SJSA1 (cell line): Measurements from ENCODE around the gene ABHD15. TPM values are rescaled to one million over a fixed set of nuclear protein-coding genes. Genes with fewer than 3 reads are reported as not detected.

Experiments
- DNase-seq, 2 experiments: peaks; one replicate each; pipeline ENCODE4 v3.0.0-alpha.2; 2015 to 2020; ENCODE audit warnings: low spot score in 2 of 2, low read depth in 1 of 2
- H3K27ac ChIP-seq: fragments of 250-450 bp; sonication (Bioruptor Pico); 2 replicates; pipeline ENCODE4 v1.5.1; 2020; ENCODE audit warnings: mild to moderate bottlenecking, moderate library complexity
- H3K27me3 ChIP-seq: fragments of 250-450 bp; sonication (Bioruptor Pico); replicated peaks from 2 replicates; pipeline ENCODE4 v1.5.1; 2020; ENCODE audit warnings: mild to moderate bottlenecking, moderate library complexity
- H3K36me3 ChIP-seq: fragments of 250-450 bp; sonication (Bioruptor Pico); 2 replicates; pipeline ENCODE4 v1.5.1; 2020; ENCODE audit warnings: mild to moderate bottlenecking
- H3K4me1 ChIP-seq: fragments of 250-450 bp; sonication (Bioruptor Pico); replicated peaks from 2 replicates; pipeline ENCODE4 v1.6.1; 2021; ENCODE audit warnings: mild to moderate bottlenecking
- H3K4me3 ChIP-seq: fragments of 250-450 bp; sonication (Bioruptor Pico); 2 replicates; pipeline ENCODE4 v1.5.1; 2020; ENCODE audit warnings: mild to moderate bottlenecking
- H3K9me3 ChIP-seq: fragments of 250-450 bp; sonication (Bioruptor Pico); replicated peaks from 2 replicates; pipeline ENCODE4 v1.5.1; 2020; ENCODE audit warnings: mild to moderate bottlenecking
- total RNA-seq: library from RNA; depleted of rRNA; stranded (reverse); fragments of >200 nt; shearing (Covaris generic); gene quantifications from 2 replicates; pipeline ENCODE4 v1.2.3, GENCODE V29; 2014; rRNA removed

The ABHD15 gene, protein sequence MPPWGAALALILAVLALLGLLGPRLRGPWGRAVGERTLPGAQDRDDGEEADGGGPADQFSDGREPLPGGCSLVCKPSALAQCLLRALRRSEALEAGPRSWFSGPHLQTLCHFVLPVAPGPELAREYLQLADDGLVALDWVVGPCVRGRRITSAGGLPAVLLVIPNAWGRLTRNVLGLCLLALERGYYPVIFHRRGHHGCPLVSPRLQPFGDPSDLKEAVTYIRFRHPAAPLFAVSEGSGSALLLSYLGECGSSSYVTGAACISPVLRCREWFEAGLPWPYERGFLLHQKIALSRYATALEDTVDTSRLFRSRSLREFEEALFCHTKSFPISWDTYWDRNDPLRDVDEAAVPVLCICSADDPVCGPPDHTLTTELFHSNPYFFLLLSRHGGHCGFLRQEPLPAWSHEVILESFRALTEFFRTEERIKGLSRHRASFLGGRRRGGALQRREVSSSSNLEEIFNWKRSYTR
- total RNA-seq: 5.7 and 6.8 TPM in 2 replicates

DNA sequence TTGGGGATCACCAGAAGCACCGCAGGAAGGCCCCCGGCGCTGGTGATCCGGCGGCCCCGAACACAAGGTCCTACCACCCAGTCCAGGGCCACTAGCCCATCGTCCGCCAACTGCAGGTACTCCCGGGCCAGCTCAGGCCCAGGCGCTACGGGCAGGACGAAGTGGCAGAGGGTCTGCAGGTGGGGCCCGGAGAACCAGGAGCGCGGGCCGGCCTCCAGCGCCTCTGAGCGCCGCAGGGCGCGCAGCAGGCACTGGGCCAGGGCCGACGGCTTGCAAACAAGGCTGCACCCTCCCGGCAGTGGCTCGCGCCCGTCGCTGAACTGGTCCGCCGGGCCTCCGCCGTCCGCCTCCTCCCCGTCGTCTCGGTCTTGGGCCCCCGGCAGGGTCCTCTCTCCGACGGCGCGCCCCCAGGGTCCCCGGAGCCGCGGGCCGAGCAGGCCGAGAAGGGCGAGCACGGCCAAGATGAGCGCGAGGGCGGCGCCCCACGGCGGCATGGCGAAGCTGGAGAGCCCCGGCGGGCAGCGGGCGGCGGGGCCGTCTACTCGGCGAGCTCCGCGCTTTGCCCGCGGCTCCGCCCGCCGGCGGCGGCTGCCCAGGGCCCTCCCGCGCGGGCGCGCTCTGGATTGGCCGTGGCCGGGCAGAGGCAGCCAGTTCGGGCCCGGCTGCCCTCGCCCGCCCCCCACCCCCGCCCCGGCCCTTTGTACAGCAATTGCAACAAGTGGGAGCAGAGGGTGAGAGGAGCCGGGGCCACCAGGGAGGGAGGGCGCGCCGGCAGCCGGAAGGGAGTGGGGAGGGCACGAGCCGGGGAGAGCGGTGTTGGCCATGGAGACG is at the start of gene ABHD15:
Gene ABHD15 (minus strand): TSS at position 565 of the 831 bp plus-strand sequence. CDS start 71 bp downstream, at position 494.
- H3K27me3 ChIP-seq: no peaks in the 10 kb centered on the region
- peak; percentile 60 to 67 for DNase-seq
- H3K4me1 ChIP-seq: peaks cover 29% of the 10 kb centered on the region
- 0 out of 2 replicates have a peak within 1 kb of the TSS, but pooled peaks have one; percentile 3 for H3K27ac ChIP-seq
- no peaks in the 10 kb centered on the region for H3K9me3 ChIP-seq
- peaks cover 16% of the 10 kb centered on the region for H3K36me3 ChIP-seq
- H3K4me3 ChIP-seq: peak within 1 kb of the TSS; percentile 84

GRCh38 chr17:29615492-29616299 is 48.9 kb upstream of the ABHD15 start:
- H3K9me3 ChIP-seq: no peaks in the 10 kb centered on the region
- H3K36me3 ChIP-seq: no peaks in the 10 kb centered on the region; the same call in 1 of the 2 replicates
- 0 out of 2 replicates have a peak, but pooled peaks cover 2% of the 10 kb centered on the region for H3K27me3 ChIP-seq
- peaks cover 31% of the 10 kb centered on the region for H3K4me1 ChIP-seq
- H3K4me3 ChIP-seq: no peak overlapping the region
- no peak overlapping the region for H3K27ac ChIP-seq
- peak in 1 of 2 experiments; percentile 59 for DNase-seq

GRCh38 chr17:29615048-29615385 is 48.2 kb upstream of the ABHD15 start:
- Histone ChIP-seq H3K4me3 (no peak overlapping the region), H3K4me1 (peaks cover 26% of the 10 kb centered on the region), H3K27me3 (0 out of 2 replicates have a peak, but pooled peaks cover 2% of the 10 kb centered on the region), H3K9me3 (no peaks in the 10 kb centered on the region), H3K27ac (no peak overlapping the region), H3K36me3 (no peaks in the 10 kb centered on the region; the same call in 1 of the 2 replicates)
- no peak for DNase-seq

DNA sequence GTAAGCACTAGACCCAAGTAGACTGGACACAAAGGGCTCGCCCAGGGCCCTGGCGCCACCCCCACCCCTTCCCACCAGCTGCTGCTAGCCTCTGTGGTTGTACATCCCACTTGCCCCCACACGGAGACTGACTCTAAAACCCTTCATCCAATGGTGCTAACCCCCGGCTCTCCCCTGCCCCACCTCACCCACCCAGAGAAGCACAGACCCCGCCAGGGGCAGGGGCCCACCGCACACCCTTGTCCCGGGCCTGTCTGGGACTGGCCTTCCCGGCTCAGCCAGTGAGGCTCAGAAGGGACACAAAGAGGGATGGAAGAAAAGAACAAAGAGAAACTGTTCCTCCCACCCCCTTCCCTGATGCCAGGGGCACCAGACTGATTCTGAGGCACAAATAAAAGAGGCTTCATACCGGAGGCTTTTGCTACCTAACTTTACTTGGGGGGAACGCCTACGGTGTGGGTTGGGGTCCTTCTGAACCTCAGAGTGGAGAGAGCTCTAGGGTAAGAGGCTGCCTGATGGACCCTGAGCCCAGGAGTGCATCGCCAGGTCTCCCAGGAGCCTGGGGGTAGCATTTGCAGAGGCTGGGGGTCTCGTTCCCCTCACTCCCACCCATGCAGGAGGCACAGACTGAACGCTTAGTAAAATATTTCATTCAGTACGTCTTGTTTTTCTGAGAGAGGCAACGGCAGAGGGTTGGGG is 47.7 kb upstream of the ABHD15 start:
- Histone ChIP-seq H3K27ac (no peak overlapping the region), H3K27me3 (0 out of 2 replicates have a peak, but pooled peaks cover 2% of the 10 kb centered on the region), H3K4me3 (no peak overlapping the region), H3K9me3 (no peaks in the 10 kb centered on the region), H3K36me3 (no peaks in the 10 kb centered on the region; the same call in 1 of the 2 replicates), H3K4me1 (peaks cover 23% of the 10 kb centered on the region)
- DNase-seq: no peak

GRCh38 chr17:29613856-29614255 is 47.0 kb upstream of the ABHD15 start:
- no peaks in the 10 kb centered on the region; the same call in 1 of the 2 replicates for H3K36me3 ChIP-seq
- 0 out of 2 replicates have a peak, but pooled peaks cover 2% of the 10 kb centered on the region for H3K27me3 ChIP-seq
- H3K4me3 ChIP-seq: no peak overlapping the region
- no peaks in the 10 kb centered on the region for H3K9me3 ChIP-seq
- no peak for DNase-seq
- peaks cover 23% of the 10 kb centered on the region for H3K4me1 ChIP-seq
- no peak overlapping the region for H3K27ac ChIP-seq

DNA sequence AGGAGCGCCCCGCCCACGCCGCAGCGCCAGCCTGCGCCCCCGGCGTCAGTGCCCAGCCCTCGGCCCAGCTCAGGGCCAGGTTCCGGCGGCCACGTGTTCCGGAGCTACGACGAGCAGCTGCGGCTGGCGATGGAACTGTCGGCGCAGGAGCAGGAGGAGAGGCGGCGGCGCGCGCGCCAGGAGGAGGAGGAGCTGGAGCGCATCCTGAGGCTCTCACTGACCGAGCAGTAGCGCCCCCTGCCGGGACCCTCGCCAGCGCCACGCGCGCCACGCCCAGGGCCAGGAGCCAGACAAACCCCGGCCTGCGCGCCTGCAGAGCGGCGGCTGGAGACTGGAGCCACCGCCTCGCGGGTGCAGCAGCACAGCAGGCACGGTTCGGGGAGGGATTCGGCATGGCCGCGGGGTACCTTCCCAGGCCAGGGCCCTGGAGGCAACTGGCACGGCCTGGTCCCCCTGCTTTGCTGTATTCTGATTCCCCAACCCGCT is 46.6 kb upstream of the ABHD15 start:
- Histone ChIP-seq H3K36me3 (no peaks in the 10 kb centered on the region; the same call in 1 of the 2 replicates), H3K9me3 (no peaks in the 10 kb centered on the region), H3K4me1 (peaks cover 23% of the 10 kb centered on the region), H3K27ac (no peak overlapping the region), H3K4me3 (no peak overlapping the region), H3K27me3 (0 out of 2 replicates have a peak, but pooled peaks cover 2% of the 10 kb centered on the region)
- DNase-seq: no peak

DNA sequence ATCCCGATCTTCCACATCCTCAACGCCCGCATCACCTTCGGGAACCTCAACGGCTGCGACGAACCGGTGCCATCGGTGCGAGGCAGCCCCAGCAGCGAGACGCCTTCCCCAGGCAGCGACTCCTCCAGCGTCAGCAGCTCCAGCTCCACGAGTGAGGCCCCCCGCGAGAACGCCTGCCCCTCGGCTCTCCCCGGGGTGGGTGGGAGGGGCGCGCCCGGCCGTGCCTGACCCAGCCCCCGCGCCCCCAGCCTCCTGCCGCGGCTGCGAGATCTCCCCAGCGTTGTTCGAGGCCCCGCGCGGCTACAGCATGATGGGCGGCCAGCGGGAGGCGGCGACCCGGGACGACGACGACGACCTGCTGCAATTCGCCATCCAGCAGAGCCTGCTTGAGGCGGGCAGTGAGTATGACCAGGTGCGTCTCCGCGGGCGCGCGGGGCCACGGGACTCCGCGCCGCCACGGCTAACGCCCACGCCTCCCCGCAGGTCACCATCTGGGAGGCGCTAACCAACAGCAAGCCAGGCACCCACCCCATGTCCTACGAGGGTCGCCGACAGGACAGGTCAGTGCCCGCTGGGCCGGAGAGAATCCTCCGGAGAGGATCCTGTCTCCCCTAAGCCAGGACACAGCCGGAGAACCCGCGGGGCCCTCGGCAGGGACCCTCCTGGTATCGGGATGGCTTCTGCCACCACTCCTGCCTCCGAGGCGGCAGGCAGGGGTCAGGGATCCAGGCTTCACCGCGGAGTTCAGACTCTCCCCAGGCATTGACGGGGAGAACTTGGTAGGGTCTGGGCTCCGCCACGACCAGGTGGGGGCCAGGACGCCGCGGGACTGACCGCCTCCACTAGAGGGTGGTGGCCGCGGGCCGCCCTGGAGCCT is 45.8 kb upstream of the ABHD15 start:
- Histone ChIP-seq H3K27ac (no peak overlapping the region), H3K9me3 (no peaks in the 10 kb centered on the region), H3K36me3 (no peaks in the 10 kb centered on the region), H3K4me3 (no peak overlapping the region), H3K4me1 (peaks cover 16% of the 10 kb centered on the region), H3K27me3 (0 out of 2 replicates have a peak, but pooled peaks cover 2% of the 10 kb centered on the region)
- no peak for DNase-seq

- no peak overlapping the region for H3K27ac ChIP-seq
- H3K4me3 ChIP-seq: no peak overlapping the region
- H3K4me1 ChIP-seq: peaks cover 11% of the 10 kb centered on the region
- H3K27me3 ChIP-seq: no peaks in the 10 kb centered on the region
- no peaks in the 10 kb centered on the region for H3K36me3 ChIP-seq
- no peaks in the 10 kb centered on the region for H3K9me3 ChIP-seq
- DNase-seq: no peak
Measured at GRCh38 chr17:29612094-29612403, 45.2 kb upstream of the ABHD15 start.

GRCh38 chr17:29611351-29612093 is 44.7 kb upstream of the ABHD15 start:
- DNase-seq: no peak
- H3K36me3 ChIP-seq: no peaks in the 10 kb centered on the region
- H3K27me3 ChIP-seq: no peaks in the 10 kb centered on the region

DNA sequence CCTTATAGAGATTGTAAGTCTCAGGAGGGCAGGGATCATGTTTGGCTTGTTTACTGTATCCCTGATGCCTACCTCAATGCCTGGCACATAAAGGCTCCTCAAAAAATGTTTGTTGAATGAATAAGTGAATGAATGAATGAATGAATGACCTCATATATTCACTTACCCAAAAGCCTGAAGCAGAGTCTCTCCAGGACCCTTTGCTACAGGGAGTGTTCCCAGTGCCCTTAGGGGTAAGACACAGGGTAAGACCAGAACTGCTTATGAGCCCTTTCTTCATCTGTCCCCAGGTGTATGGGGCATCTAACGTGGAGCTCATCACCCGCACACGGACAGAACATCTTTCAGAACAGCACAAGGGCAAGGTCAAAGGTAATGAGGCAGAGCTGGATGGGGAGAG is 43.6 kb upstream of the ABHD15 start:
- H3K27me3 ChIP-seq: no peaks in the 10 kb centered on the region
- DNase-seq: no peak
- H3K36me3 ChIP-seq: no peaks in the 10 kb centered on the region
- H3K4me3 ChIP-seq: no peak overlapping the region
- H3K9me3 ChIP-seq: no peaks in the 10 kb centered on the region
- peaks cover 2% of the 10 kb centered on the region; the same call in 1 of the 2 replicates for H3K4me1 ChIP-seq
- no peak overlapping the region for H3K27ac ChIP-seq

More at GRCh38 chr17:29611351-29612093, 44.7 kb upstream of the ABHD15 start:
- peaks cover 11% of the 10 kb centered on the region for H3K4me1 ChIP-seq
- no peak overlapping the region for H3K27ac ChIP-seq
- H3K9me3 ChIP-seq: no peaks in the 10 kb centered on the region
- no peak overlapping the region for H3K4me3 ChIP-seq

GRCh38 chr17:29608986-29609385 is 42.1 kb upstream of the ABHD15 start:
- Histone ChIP-seq H3K27ac (no peak overlapping the region), H3K27me3 (no peaks in the 10 kb centered on the region), H3K9me3 (no peaks in the 10 kb centered on the region), H3K36me3 (no peaks in the 10 kb centered on the region), H3K4me3 (no peak overlapping the region), H3K4me1 (no peaks in the 10 kb centered on the region)
- DNase-seq: no peak
